ENCODE results near the gene CXCL1.
"Not testable (repeated sequence)": the region's sequence is repeated elsewhere in the genome, so short reads cannot be mapped to it uniquely, and the experiment has no call there.

Gene CXCL1

DNA sequence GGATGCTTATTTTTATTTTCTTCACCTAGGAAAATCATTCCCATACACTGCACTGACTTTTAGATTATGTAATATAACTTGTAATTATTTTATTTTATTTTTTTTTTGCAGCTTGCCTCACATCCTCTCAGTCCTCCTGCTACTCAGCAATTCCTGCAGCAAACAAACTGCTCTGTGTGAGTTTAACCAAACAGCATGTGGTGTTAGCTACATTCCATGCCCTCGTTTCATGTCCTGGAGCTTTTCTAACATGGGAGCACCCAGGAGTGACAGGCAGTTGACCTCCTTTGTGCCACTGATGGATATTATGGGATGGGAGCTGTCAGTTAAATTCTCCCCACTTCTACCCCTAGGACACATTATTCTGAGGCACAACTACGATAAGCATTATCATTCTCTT lies 24.8 kb downstream of the CXCL1 start:
- TF ChIP-seq, protein P1, sequence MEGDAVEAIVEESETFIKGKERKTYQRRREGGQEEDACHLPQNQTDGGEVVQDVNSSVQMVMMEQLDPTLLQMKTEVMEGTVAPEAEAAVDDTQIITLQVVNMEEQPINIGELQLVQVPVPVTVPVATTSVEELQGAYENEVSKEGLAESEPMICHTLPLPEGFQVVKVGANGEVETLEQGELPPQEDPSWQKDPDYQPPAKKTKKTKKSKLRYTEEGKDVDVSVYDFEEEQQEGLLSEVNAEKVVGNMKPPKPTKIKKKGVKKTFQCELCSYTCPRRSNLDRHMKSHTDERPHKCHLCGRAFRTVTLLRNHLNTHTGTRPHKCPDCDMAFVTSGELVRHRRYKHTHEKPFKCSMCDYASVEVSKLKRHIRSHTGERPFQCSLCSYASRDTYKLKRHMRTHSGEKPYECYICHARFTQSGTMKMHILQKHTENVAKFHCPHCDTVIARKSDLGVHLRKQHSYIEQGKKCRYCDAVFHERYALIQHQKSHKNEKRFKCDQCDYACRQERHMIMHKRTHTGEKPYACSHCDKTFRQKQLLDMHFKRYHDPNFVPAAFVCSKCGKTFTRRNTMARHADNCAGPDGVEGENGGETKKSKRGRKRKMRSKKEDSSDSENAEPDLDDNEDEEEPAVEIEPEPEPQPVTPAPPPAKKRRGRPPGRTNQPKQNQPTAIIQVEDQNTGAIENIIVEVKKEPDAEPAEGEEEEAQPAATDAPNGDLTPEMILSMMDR (IDR thresholded peaks at IDR 0.05), result no peak
- H3K36me3 ChIP-seq, result no peaks in the 10 kb centered on the region
- H3K4me1 ChIP-seq, result no peaks in the 10 kb centered on the region
- no peak for DNase-seq
- H3K9me3 ChIP-seq, result no peaks in the 10 kb centered on the region
- intact Hi-C loops (cut with DNase I; ENCODE audit: low total_unique reads), result no loop called here
- no peak overlapping the region for H3K27ac ChIP-seq
- H3K27me3 ChIP-seq, result peaks cover 0 to 3% of the 10 kb centered on the region in 2 donors
- no peak overlapping the region for H3K4me3 ChIP-seq

DNA sequence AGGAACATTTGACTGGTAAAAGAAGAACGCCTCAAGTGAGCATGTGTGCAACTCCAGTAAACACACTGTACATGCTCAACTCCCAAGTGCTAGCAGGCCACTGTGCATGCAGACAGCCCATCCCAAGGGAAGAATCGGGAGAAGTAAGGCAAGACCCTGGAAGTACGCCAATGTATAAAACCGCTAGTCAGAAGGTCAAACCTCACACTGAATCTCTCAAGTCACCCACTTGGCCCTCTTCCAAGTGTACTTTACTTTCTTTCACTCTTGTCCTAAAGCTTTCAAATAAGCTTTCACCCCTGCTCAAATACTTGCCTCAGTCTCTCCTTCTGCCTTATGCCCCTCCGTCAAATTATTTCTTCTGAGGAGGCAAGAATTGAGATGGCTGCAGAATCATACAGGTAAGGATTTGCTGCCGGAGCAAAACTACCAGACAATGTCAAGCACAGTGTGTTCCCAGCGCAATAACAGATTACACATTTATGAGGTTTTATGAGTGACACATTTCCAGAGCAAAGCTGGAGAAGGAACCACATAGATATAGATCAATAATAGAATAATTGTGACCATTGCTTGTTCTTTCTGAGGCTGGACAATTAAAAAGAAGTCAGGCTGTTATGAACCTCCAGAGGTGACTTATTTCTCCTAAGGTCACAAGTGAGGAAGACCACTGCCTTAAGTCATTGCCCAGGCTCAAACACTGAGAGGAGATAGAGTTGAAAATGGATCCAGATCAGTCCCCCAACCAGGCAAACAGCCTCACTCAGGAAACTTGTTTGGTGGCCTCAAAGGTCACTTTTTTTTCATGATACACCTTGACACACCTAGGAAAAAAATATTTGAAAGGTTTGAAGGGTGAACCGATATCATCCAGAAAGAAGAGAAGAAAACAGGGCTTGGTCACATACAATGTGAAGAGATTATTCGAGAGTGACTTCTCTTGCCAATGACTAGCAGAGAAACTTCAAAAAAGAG lies 26.3 kb downstream of the CXCL1 start:
- TF ChIP-seq, protein P1 (IDR thresholded peaks at IDR 0.05), result no peak
- Histone ChIP-seq H3K4me1 (no peaks in the 10 kb centered on the region), H3K27ac (no peak overlapping the region), H3K4me3 (no peak overlapping the region), H3K9me3 (no peaks in the 10 kb centered on the region), H3K36me3 (no peaks in the 10 kb centered on the region), H3K27me3 (peaks cover 0 to 3% of the 10 kb centered on the region in 2 donors)
- DNase-seq, result no peak
- intact Hi-C loops (cut with DNase I; ENCODE audit: low total_unique reads), result no loop called here

DNA sequence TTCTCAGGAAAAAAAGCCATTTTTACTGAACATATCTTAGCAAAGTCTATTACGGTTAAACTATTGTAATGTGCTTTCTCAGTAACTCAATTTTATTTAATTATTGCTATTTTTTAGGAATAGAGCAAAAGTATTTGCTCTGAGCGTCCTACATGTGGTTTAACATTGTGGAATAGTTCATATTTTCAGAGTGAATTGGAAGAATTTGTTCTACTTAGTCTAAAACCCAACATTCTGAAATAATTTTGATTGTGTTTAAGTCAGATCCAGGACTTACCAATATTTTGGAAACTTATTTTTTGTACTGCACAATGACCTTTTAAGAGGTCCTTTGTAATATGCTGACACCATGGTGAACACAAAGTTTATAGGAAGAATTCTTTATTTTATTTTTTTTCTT lies 27.2 kb downstream of the CXCL1 start:
- no peak for DNase-seq
- TF ChIP-seq, protein P1 (IDR thresholded peaks at IDR 0.05), result no peak
- Histone ChIP-seq H3K9me3 (no peaks in the 10 kb centered on the region), H3K4me3 (no peak overlapping the region), H3K27ac (no peak overlapping the region), H3K27me3 (peaks cover 0 to 3% of the 10 kb centered on the region in 2 donors), H3K36me3 (no peaks in the 10 kb centered on the region), H3K4me1 (no peaks in the 10 kb centered on the region)
- intact Hi-C loops (cut with DNase I; ENCODE audit: low total_unique reads), result no loop called here

DNA sequence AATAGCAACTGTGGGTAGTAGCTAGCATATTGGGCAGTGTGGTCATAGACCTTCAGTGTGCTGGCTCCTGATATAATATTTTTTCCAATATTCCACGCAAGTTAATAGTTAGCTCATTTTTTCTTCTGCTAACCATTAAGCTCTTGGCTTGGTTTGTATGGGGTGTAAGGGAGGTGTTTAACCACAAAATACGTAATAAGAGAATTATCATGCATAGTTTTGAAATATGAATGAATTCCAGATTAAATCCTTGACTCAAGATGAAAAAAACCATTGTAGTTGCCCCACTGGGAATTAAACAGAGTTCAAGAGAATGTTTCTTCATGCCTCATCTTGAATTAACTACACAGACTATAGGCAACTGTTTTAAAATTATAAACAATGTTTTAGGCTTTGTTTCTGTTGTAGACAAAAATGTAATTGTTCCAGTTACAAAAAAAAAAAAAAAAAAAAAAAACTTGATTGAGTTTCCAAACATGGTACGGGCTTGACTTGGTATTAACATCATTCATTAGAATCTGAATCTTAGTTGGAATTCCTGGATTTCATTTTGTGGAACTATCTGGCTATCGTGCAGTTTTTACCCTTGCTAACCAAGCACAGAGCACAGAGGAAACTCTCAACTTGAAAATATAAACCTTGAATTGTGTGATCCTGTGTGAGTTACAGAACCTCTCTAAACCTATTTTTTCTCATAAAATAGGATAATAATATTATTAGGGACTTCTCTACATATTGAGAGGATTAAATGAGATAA lies 28.4 kb downstream of the CXCL1 start:
- Histone ChIP-seq H3K4me1 (no peaks in the 10 kb centered on the region), H3K9me3 (no peaks in the 10 kb centered on the region), H3K4me3 (no peak overlapping the region), H3K27me3 (peaks cover 0 to 3% of the 10 kb centered on the region in 2 donors), H3K36me3 (no peaks in the 10 kb centered on the region), H3K27ac (no peak overlapping the region)
- TF ChIP-seq, protein P1 (IDR thresholded peaks at IDR 0.05), result no peak
- no peak for DNase-seq
- intact Hi-C loops (cut with DNase I; ENCODE audit: low total_unique reads), result no loop called here

DNA sequence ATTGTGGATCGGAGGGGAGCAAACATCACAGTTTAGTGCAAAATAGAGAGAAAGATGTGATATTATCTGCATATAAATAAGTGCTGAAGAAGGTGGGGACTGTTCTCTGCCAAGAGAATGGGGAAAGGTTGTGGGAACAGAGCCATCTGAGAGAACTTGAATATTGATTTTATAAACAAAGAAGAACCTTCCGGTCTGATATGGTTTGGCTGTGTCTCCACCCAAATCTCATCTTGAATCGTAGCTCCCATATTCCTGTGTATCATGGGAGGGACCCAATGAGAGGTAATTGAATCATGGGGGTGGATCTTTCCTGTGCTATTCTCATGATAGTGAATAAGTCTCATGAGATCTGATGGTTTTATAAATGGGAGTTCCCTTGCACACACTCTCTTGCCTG lies 30.1 kb downstream of the CXCL1 start:
- H3K36me3 ChIP-seq; H3K4me3 ChIP-seq; H3K4me1 ChIP-seq; H3K27me3 ChIP-seq; H3K27ac ChIP-seq; H3K9me3 ChIP-seq; DNase-seq; intact Hi-C loops (cut with DNase I; ENCODE audit: low total_unique reads): not testable (repeated sequence)

DNA sequence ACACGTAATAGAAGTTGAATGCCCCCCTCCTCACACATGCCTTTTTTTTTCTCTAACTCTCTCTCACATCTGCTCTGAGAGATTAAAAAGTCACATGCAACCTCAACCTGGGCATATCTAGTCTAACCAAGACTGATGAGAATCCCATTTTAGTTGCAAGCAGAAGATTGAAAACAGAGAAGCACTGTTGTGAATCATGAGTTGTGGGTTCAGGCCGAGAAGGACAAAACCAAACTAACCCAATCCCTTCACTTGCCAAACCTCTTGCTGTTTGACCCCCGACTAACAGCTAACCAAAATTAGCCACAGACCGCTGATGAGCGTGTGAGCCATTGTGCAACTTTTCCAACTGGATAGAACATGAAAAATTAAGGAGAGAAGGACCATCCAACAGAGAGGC lies 31.8 kb downstream of the CXCL1 start:
- H3K4me3 ChIP-seq, result no peak overlapping the region
- TF ChIP-seq, protein P1 (IDR thresholded peaks at IDR 0.05), result no peak
- no peaks in the 10 kb centered on the region for H3K4me1 ChIP-seq
- DNase-seq, result no peak
- intact Hi-C loops (cut with DNase I; ENCODE audit: low total_unique reads), result no loop called here
- no peak overlapping the region for H3K27ac ChIP-seq
- H3K9me3 ChIP-seq, result no peaks in the 10 kb centered on the region
- no peaks in the 10 kb centered on the region for H3K36me3 ChIP-seq
- no peaks in the 10 kb centered on the region for H3K27me3 ChIP-seq

All from tibial artery (tissue), 4 donors.